GM12875 (cell line): Measurements from ENCODE around the gene PSMG4.

Source experiments
- H3K4me3 ChIP-seq: one replicate; pipeline ENCODE4 v1.5.1; 2011; ENCODE audit warnings: low read depth, low read length, control low read depth
- TF ChIP-seq, protein P1 (sequence below): IDR thresholded peaks from 2 replicates; pipeline ENCODE4 v1.5.1; 2011; ENCODE audit warnings: low read depth, mild to moderate bottlenecking, control low read depth, inconsistent platforms, low read length, moderate library complexity, borderline replicate concordance; ENCODE audit not compliant: insufficient read depth

The PSMG4 gene

DNA sequence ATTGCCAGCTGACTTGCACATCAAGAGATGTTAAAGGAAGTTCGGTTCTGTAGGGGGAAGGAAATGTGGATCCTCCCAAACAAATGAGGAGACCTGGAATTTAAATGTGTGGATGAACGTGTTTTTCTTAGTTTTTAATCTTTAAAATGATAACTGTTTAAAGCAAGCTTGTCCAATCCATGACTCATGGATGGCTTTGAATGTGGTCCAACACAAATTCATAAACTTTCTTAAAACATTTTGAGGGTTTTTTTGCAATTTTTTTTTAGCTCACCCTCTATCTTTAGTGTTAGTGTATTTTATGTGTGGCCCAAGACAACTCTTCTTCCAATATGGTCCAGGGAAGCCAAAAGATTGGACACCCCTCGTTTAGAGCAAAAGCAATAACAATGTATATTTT, 43.8 kb upstream of the PSMG4 start:
- H3K4me3 ChIP-seq, result no peak overlapping the region
- TF ChIP-seq, protein P1, sequence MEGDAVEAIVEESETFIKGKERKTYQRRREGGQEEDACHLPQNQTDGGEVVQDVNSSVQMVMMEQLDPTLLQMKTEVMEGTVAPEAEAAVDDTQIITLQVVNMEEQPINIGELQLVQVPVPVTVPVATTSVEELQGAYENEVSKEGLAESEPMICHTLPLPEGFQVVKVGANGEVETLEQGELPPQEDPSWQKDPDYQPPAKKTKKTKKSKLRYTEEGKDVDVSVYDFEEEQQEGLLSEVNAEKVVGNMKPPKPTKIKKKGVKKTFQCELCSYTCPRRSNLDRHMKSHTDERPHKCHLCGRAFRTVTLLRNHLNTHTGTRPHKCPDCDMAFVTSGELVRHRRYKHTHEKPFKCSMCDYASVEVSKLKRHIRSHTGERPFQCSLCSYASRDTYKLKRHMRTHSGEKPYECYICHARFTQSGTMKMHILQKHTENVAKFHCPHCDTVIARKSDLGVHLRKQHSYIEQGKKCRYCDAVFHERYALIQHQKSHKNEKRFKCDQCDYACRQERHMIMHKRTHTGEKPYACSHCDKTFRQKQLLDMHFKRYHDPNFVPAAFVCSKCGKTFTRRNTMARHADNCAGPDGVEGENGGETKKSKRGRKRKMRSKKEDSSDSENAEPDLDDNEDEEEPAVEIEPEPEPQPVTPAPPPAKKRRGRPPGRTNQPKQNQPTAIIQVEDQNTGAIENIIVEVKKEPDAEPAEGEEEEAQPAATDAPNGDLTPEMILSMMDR, result no peak

DNA sequence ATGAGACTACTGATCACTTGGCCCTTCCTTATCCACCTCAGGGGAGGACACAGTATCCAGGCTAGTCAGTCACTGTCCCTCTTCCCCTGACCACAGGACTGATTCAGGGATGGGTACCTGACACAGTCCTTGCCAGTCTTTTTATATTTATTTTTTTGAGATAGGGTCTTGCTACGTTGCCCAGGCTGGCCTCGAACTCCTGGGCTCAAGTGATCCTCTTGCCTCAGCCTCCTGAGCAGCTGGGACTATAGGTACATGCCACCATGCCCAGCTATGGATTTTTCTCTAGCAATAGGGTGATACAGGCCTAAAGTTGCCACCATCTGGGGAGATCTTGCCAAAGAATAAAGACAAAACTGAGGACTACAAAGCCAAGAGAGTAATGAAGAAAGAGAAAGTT, 41.5 kb upstream of the PSMG4 start:
- no peak overlapping the region for H3K4me3 ChIP-seq
- TF ChIP-seq, protein P1, result no peak

DNA sequence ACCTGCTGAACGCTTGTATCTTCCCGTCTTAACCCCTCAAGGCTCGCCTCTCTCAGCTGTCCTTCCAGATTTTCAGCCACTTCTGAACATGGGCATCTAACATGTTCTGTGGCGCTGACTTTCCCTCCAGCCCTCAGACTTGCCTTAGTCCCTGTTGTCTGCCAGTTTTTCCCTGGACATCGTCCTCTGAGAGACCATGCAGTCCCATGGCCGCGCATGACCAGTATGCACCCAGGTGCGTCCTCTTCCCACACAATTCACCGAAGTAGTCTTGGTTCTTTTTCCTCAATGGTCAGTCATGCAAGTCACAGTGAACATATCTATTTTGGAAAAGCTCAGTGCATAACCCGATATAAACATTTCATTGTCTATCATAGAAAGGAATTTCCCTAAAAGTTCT, 40.5 kb upstream of the PSMG4 start:
- TF ChIP-seq, protein P1, result no peak
- no peak overlapping the region for H3K4me3 ChIP-seq

DNA sequence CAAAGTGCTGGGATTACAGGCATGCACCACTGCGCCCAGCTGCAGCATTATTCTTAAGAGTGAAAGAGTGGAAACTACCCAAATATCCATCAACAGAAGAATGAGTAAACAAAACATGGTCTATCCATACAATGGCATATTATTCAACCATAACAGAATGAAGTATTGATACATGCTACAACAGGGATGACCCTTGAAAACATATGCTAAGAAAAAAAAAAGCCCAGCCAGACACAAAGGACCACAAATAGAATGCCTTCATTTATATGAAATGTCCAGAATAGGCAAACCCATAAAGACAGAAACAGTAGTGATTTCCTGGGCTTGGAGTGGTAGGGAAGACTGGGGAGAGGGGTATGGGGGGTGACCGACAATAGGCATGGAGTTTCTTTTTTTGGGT, 38.4 kb upstream of the PSMG4 start:
- TF ChIP-seq, protein P1, result no peak

DNA sequence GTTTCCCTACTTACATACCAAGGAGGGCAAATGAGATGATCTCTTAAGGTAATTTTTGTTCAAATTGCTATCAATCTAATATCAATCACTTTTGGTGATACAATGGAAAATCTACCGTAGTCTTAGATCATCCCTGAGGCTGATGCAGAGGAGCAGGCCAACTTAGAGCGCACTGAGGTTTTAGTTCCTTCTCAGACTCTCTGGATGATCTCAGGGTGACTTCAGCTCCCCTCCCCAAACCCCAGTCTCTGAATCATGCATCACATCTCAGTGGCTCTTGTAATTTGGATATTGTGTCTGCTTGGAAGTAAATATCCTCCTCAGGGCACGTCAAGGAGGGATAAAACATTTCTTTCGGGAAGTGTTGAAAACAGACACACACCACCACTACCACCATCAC, 37.2 kb upstream of the PSMG4 start:
- H3K4me3 ChIP-seq, result no peak overlapping the region
- TF ChIP-seq, protein P1, result no peak

More for the DNA sequence above, 38.4 kb upstream of the PSMG4 start:
- H3K4me3 ChIP-seq, result no peak overlapping the region

DNA sequence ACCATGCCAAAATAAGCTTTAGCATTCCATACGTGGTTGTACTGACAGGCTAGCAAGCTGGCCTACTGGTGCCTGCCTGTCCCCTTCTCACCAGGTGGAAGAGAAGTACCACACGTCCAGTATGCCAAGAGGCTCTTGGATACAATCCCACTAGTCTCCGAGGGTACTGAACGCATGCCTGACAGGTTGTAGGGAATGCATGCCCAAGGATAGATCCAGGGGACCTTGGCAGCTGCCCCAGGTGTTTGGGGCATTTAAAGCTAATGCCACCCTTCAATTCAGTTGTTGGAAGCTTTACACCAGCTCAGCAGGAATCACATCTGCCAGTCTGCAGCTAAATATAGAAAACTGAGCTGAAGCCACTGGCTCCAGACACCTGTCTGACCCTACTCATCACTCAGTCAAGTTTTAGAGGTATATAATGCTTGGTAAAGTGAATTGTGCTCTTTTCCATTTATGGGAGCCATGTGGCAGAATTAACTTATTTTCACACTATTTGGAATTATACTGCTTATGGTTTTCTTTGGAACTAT, 36.2 kb upstream of the PSMG4 start:
- TF ChIP-seq, protein P1, result no peak
- no peak overlapping the region for H3K4me3 ChIP-seq

DNA sequence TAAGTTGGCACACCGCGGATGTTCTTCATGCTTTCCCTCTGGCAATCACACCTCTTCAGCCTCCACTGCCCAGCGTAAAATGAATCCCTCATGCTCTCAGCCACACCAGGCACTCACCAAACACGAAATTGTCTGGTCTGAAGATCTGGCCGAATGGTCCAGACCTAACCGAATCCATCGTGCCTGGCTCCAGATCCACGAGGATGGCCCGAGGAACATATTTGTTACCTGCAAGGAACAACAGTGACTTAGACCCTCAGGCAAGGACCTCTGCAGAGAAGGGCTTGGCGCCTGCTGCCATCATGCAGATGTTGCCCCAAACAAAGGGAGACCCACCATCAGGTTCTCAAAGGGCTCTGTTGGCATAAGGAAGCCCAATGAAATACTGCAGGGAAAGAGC, 32.7 kb upstream of the PSMG4 start:
- no peak overlapping the region for H3K4me3 ChIP-seq
- TF ChIP-seq, protein P1, result no peak
